Nephron (organoid): Measurements from ENCODE around the gene ZNF100.
A peak's percentile ranks its signal among the peaks of the same experiment; 100 is the strongest.
"Not testable (repeated sequence)": the region's sequence is repeated elsewhere in the genome, so short reads cannot be mapped to it uniquely, and the experiment has no call there.

Experiments used
- H3K27ac Mint-ChIP-seq, 3 experiments: 2 replicates each; pipeline ENCODE4 v1.8.0; 2020; ENCODE audit warnings: mixed read lengths in 3 of 3, mild to moderate bottlenecking in 2 of 3, moderate library complexity in 1 of 3
- H3K27me3 Mint-ChIP-seq: 2 replicates; pipeline ENCODE4 v1.8.0; 2021; ENCODE audit warnings: low read depth, mild to moderate bottlenecking, moderate library complexity, mixed read lengths
- H3K36me3 Mint-ChIP-seq: 2 replicates; pipeline ENCODE4 v1.8.0; 2020; ENCODE audit warnings: low read depth, mixed read lengths
- H3K4me1 Mint-ChIP-seq: 2 replicates; pipeline ENCODE4 v1.8.0; 2020; ENCODE audit warnings: mixed read lengths
- H3K4me3 Mint-ChIP-seq, 3 experiments: 2 replicates each; pipeline ENCODE4 v1.8.0; 2020; ENCODE audit warnings: mild to moderate bottlenecking in 3 of 3, mixed read lengths in 3 of 3, moderate library complexity in 2 of 3
- H3K9me3 Mint-ChIP-seq: 2 replicates; pipeline ENCODE4 v1.8.0; 2020; ENCODE audit warnings: mixed read lengths
- CTCF ChIP-seq, 3 experiments: fragments of 200-600 bp; sonication (generic); IDR thresholded peaks; one replicate each; pipeline ENCODE4 v1.5.0; 2021; ENCODE audit warnings: antibody characterized with exemption in 3 of 3; ENCODE audit not compliant: unreplicated experiment in 3 of 3

Gene ZNF100

GRCh38 chr19:21765151-21765550 is 2.2 kb downstream of the ZNF100 start:
- no peak overlapping the region for H3K27ac Mint-ChIP-seq
- TF ChIP-seq CTCF (IDR thresholded peaks at IDR 0.05; ENCODE audit: unreplicated experiment in 3 of 3) = no peak
- H3K27me3 Mint-ChIP-seq = no peaks in the 10 kb centered on the region
- peaks cover 9% of the 10 kb centered on the region for H3K4me1 Mint-ChIP-seq
- peak overlapping the region; percentile 47 to 64 (median 53) for H3K4me3 Mint-ChIP-seq
- H3K36me3 Mint-ChIP-seq = peaks cover 65% of the 10 kb centered on the region
- peaks cover 19% of the 10 kb centered on the region for H3K9me3 Mint-ChIP-seq

- H3K27me3 Mint-ChIP-seq, H3K27ac Mint-ChIP-seq, H3K4me3 Mint-ChIP-seq, H3K4me1 Mint-ChIP-seq: not testable (repeated sequence)
- Mint-ChIP-seq H3K9me3 (peaks cover 45% of the 10 kb centered on the region), H3K36me3 (peaks cover 99% of the 10 kb centered on the region)
Measured at GRCh38 chr19:21761547-21761946, 5.8 kb downstream of the ZNF100 start.

- Mint-ChIP-seq H3K27ac (no peak overlapping the region), H3K4me3 (no peak overlapping the region), H3K36me3 (peaks cover 99% of the 10 kb centered on the region), H3K4me1 (no peaks in the 10 kb centered on the region), H3K9me3 (peaks cover 70% of the 10 kb centered on the region), H3K27me3 (no peaks in the 10 kb centered on the region)
- TF ChIP-seq CTCF (IDR thresholded peaks at IDR 0.05; ENCODE audit: unreplicated experiment in 3 of 3) = no peak
Measured at GRCh38 chr19:21758296-21758695, 9.1 kb downstream of the ZNF100 start.

- peaks cover 99% of the 10 kb centered on the region for H3K36me3 Mint-ChIP-seq
- not testable (repeated sequence) for H3K4me1 Mint-ChIP-seq, H3K4me3 Mint-ChIP-seq, H3K27ac Mint-ChIP-seq, H3K27me3 Mint-ChIP-seq
- peaks cover 62% of the 10 kb centered on the region for H3K9me3 Mint-ChIP-seq
Measured at GRCh38 chr19:21755555-21755954, 11.8 kb downstream of the ZNF100 start.

GRCh38 chr19:21751384-21751783 is 16.0 kb downstream of the ZNF100 start:
- no peak overlapping the region for H3K4me3 Mint-ChIP-seq
- H3K9me3 Mint-ChIP-seq = peaks cover 62% of the 10 kb centered on the region
- H3K27me3 Mint-ChIP-seq = no peaks in the 10 kb centered on the region
- no peak overlapping the region for H3K27ac Mint-ChIP-seq
- H3K36me3 Mint-ChIP-seq = peaks cover 98% of the 10 kb centered on the region
- no peaks in the 10 kb centered on the region for H3K4me1 Mint-ChIP-seq
- TF ChIP-seq CTCF (IDR thresholded peaks at IDR 0.05; ENCODE audit: unreplicated experiment in 3 of 3) = no peak

- H3K9me3 Mint-ChIP-seq = peaks cover 59% of the 10 kb centered on the region
- H3K36me3 Mint-ChIP-seq = peaks cover 98% of the 10 kb centered on the region
- H3K4me1 Mint-ChIP-seq = no peaks in the 10 kb centered on the region
- H3K4me3 Mint-ChIP-seq = no peak overlapping the region
- TF ChIP-seq CTCF (IDR thresholded peaks at IDR 0.05; ENCODE audit: unreplicated experiment in 3 of 3) = no peak
- H3K27ac Mint-ChIP-seq = no peak overlapping the region
- H3K27me3 Mint-ChIP-seq = no peaks in the 10 kb centered on the region
Measured at GRCh38 chr19:21750586-21751128, 16.7 kb downstream of the ZNF100 start.

- Mint-ChIP-seq H3K4me3 (no peak overlapping the region), H3K27me3 (no peaks in the 10 kb centered on the region), H3K27ac (no peak overlapping the region), H3K9me3 (peaks cover 49% of the 10 kb centered on the region), H3K4me1 (no peaks in the 10 kb centered on the region), H3K36me3 (peaks cover 95% of the 10 kb centered on the region)
- no peak for TF ChIP-seq CTCF (IDR thresholded peaks at IDR 0.05; ENCODE audit: unreplicated experiment in 3 of 3)
Measured at GRCh38 chr19:21749090-21749489, 18.3 kb downstream of the ZNF100 start.
